HG02678 (cell line): ENCODE measurements around the gene MYOCD.

Source experiments
- ATAC-seq: cut with Tn5 transposase; IDR thresholded peaks from one replicate; pipeline ENCODE4 v1.9.1; 2021; ENCODE audit warnings: mild to moderate bottlenecking, moderate library complexity; ENCODE audit not compliant: unreplicated experiment

The MYOCD gene

DNA sequence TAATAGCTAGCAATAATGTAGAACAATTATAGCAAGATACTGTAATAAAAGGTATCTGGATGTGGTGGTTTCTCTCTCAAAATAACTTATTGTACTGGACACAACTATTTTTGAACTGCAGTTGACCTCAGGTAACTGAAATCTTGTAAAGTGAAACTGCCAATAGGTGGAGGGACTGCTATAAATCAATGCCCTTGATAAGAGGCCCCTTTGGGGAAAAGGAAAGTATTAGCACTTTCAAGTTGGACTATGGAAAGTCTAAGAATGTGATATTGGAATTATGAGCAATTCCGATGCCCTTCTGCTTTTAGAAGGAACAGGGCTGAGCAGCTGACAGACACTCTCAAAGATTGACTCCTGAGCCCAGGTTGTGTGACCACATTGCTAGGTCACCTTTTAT lies 79.1 kb downstream of the MYOCD start:
- ATAC-seq: no peak

DNA sequence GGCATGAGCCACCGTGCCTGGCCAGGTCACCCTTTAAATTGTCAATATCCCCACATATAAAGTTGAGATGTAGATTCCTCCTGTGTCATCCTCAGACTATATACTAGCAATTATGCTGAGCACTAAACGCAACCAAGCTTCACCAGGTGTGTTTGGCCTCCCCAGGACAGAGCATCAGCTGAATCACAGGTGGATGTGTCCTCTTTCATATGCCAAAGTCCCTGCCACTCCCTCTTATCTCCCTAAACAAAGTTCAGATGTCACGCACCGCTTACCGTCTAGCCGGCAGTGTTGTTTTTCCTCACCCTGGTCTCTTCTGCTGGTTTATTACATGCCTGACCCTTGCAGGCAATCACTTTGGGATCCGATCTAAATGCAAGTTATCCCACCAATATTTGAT lies 79.8 kb downstream of the MYOCD start:
- ATAC-seq: no peak

DNA sequence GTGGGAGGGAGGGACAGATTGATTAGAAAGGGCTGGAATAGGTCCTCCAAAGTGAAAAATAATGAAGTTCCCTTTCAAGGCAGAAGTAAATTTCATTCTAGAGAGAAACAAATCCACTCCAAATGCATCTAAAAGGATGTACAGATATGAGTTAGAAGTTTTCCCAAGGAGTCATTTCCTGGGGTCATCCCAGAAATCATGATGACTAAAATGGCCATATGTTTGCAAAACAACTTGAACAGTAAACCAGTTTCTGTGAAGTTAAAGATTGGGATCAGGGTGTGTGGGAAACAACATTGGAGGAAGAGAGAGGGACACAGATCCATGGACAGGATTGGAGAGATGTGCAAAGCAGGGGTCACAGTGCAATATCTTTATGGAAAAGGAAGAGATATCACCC lies 91.1 kb downstream of the MYOCD start:
- no peak for ATAC-seq

DNA sequence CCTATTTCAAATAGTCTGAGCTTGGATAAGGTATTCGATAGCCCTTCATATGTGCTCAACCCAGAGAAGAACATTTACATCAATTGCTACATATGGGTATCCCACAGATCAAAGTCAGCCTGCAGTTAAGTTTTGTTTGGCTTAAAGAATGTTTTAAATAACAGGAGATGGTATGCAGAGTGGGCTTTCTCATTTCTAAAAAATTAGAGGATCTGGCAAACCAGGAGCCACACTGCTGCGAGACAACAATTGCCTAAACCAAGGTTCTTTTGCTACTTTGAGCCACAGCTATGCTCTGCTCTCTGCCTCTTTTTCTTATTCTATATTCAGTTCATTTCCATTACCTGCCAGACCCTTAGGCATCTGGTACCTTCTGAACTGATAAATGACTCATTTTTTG lies 93.4 kb downstream of the MYOCD start:
- no peak for ATAC-seq

DNA sequence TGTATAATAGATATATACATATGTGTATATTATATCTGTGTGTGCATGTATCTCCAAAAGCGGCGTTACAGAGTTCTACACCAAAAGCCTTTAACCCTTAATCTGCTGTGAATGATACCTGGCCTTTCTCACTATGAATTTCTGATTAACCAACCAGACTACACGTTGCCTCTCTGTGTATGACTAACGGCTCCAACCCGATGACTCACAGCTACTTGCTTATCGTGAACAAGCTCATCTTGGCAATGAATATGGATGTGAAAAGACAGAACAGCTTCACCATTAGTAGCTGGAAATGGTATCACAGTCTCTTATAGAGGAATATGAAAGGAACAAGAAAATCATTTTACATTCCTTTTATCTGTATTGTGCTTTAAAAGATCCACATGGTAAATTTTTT lies 99.9 kb downstream of the MYOCD start:
- no peak for ATAC-seq

DNA sequence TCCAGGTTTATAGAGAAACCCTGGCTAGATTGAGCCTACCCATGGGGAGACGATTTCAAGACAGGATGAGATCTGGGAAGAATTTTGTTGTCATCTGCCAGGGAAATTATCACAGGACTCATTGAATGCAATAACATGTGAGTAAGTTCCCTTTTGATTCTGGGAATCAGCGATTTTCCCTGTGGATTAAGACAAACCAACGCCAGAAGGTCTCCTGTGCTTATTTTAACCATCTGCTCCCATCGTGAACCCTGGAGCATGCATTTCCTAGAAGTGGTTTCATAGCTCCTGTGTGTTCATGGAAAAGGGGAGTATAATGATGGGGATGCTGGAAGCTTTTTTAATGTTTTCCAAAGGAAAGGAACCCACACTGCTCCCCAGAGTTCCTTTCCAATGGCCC lies 102.6 kb downstream of the MYOCD start:
- ATAC-seq: no peak

DNA sequence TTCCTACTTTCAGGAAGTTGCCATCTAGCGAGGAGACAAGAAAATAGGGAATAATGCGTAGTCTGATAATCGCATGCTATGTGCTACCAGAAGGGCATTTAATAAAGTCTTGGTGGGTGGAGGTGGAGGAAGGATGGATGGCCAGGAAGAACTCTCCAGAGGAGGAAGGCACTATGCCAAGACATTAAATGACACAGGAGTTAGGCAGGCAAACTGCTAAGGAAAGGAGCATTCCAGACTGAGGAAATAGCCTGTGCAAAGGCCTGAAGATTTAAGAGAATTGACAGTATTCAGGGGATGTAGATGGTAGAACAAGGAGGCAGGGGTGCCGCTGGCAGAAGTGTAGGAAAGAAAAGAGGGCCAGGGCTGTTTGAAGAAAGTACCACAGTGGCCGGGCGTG lies 104.3 kb downstream of the MYOCD start:
- no peak for ATAC-seq

DNA sequence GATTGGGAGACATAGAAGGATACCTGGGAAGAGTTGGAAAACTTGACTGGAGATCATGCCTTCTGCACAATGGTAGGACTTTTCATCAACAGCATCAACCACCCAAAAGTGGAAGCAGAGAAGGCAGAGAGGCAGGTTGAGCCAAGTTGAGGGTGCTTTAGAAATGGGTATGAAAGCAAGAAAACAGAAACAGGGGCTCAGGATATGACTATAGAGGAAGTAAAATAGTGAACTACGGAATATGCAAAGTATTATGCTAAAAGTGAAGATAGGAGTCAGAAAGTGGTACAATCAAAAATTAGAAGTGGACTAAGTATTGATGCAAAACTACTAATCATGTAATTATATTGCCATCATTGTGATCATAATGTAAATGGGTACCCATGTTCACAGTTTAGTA lies 107.5 kb downstream of the MYOCD start:
- ATAC-seq: no peak

DNA sequence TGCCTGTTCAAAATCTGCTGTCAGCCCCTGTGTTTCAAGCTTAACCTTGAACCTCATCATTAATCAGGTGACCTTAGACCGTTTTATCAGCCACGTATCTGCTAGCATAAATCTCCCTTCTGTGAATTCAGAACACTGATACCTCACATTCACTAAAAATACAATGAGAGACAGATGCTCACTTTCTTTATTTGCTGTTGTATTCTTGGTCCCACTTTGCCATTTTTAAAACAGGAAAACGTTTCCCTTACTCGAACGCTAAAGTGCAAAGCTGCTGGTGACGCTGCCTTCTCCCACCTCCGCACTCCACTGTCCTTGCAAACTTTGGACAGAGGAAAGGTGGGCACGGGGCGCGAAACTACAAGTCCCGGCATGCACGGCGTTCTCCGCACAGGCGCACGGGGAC lies 123.4 kb downstream of the MYOCD start:
- peak; percentile 97 for ATAC-seq

DNA sequence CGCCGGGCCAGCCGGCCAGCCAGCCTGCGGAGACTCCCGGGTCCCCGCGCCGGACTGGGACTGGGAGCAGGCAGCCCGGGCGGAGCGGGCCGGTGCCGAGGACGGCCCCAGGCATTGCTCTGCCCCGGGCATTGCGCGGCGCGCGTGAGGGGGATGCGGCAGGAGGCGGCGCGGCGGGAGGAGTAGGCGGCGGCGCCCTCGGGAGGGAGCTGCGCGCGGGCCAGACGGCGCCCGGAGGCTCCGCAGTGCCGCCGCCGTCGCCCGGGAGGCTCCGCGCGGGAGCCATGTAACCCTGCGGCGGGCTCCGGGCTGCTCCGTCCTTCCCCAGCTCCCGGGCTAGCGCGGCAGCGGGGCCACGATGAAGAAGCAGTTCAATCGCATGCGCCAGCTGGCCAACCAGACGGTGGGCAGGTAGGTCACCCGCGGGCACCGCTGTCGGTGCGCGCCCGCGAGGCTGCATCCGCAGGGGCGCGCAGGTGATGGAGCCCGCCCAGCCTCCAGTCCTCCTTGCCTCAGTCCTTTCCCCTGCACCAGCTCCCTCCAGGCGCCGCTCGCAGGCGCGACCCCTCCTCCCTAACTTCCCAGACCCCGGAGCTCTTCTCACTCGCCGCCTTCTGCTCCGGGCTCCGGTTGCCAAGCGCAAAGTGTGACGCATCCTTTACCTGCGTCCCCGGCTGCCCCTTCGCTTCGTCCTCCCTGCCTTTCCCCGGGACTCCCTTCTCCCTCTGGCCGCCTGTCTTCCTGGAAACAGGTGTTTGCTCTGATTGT lies 124.0 kb downstream of the MYOCD start, which contains the start of gene ARHGAP44:
Gene ARHGAP44 (plus strand): TSS at position 18 of the 768 bp plus-strand sequence. CDS start 341 bp downstream, at position 359.
- peak; percentile 76 for ATAC-seq

DNA sequence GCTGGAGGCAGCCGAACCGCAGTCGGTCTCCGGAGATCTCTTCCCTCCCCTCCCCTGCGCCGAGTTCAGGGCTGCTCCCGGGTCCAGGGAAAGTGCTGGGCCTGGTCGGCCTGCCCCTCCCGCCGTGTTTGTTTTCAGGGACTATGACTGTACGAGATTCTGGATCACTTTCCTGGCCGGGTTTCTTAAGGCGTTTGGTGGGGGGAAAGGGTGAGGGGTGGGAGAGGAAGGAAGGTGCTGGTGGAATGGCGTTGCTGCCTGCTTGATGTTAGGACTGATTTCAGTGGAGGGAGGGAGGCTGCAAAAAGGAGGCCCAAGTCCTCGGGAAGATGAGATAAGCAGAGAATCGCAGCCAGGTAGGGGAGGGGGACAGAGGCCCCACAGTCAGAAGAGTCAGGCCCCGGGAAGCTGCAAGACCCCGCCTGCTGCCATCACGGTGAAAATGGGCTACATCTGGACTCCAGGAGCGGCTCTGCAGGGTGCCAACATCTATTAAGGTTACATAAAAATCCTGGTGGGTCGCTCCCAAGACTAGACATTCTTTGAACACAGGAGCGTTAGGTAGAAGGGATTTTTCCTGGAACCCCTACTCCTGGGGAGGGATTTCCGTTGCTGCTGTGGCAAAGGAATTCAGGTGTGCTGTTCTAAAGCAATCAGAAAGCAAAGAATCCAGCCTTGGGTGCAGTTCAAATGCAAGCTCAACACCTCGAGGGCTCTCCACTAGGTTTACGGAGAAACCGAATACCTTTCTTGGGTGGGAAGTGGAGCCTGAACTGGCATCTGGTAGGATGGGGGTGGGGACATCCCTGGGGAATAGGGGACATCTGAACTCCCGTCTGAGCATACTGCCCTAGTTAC lies 124.8 kb downstream of the MYOCD start:
- ATAC-seq: no peak

DNA sequence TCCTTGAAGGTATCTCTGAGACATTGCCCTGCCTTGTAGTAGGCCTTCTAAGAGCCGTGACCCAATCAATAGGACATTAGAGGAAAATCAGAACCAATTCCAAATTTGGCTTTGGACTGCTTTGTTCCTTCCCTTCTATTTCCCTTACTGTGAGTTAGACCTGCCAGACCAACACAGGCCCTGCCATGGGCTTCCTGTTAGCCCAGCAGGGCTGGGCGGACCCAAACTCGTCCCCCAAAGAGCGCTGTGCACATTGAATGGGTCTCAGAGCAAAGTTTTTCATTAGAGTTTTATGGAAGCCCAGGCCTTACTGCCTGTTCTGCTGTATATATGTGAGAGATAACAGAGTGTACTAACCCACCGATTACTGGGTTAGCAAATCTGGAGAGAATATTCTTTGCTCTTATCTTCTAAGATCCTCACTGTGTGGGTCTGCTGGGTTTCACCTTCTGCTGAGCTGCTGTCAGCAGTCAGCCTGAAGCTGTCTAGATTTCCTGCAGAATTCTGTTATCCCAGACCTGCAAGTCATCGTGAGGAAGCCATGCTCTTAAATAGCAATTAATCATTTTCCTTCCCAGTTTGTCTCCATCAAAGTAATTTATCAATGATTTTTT lies 129.3 kb downstream of the MYOCD start:
- no peak for ATAC-seq

DNA sequence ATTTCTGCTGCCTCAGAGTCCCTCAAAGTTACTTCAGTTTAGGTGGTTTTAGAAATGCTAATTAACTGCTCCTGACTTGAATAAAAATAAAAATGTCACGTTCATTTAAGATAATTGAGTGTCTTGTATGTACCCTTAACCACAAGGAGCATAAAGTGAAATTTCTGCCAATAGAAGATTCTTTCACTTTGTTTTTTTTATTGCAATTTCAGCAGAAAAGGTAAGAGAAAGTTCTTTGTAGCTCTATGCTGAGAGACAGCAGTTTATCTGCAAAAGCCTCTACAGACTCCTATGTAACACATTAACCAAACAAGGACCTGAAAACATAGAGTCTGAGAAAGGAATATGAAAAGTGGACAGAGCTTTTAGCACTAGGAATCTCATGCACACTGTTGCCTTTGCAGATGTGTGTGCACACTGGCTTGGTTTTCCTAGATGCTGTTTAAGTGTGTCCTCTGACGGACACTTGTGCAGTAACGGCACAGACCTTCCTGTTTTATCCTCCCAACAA lies 135.2 kb downstream of the MYOCD start:
- ATAC-seq: no peak

DNA sequence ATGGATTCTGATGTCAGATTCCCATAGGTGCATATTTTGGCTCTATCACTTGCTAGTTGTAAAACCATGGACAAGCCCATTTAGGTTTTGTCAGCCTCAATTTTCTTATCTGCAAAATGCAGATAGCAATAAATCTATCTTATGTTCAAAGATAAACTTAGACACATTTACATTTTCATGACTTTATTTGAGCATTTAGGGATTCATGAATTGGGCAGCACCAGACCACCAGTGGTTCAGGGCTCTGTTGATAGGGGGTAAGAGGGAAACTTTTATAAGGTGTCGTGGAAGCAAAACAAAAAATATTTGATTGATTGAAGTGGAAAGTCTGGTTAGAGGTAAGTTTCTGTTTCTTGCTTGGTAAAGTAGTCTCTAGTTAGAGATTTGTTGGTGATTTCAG lies 140.9 kb downstream of the MYOCD start:
- ATAC-seq: no peak

DNA sequence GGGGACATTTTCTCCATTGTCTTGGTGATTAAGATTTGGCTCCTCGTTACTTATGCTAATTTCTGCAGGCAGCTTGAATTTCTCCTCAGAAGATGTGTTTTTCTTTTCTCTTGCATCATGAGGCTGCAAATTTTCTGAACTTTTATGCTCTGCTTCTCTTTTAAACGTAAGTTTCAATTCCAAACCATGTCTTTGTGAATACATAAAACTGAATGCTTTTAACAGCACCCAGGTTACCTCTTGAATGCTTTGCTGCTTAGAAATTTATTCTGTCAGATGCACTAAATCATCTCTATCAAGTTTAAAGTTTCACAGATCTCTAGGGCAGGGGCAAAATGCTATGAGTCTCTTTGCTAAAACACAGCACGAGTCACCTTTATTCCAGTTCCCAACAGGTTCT lies 143.0 kb downstream of the MYOCD start:
- ATAC-seq: no peak

DNA sequence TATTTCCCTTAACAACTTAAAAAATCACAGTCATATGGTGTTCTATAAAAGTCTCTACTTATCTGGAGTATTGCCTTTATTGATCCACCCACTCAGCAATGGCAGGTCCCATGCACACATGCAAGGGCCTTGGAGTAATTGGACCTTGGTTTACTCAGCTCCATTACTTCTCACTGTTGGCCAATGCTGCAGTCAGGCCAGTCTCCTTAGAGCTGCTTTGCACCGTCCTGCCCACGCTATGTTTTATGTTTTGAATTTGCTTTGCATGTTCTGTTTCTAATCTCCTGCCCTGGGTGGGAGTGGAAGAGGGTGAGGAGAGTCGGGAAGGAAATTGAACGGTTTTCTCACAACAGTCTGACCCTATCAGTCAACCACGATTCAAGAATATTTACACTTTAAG lies 147.2 kb downstream of the MYOCD start:
- no peak for ATAC-seq

DNA sequence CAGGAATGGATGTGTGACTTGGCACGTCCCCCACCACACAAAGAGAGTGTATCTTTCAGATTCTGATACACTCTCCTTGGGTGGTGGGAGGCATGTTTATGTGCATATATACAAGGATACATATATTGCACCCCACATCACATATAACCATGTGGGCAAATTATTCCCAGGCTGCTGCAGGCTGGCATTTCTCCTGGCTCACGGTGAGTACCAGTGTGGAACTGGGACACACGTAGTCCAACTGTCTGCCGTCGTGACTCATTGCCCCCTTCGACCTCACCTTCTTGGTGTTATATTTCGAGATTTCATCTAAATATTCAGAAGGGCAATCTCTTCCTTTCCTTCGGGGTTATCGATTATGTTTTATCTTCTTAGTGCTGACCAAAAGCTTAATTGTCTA lies 148.0 kb downstream of the MYOCD start:
- no peak for ATAC-seq

DNA sequence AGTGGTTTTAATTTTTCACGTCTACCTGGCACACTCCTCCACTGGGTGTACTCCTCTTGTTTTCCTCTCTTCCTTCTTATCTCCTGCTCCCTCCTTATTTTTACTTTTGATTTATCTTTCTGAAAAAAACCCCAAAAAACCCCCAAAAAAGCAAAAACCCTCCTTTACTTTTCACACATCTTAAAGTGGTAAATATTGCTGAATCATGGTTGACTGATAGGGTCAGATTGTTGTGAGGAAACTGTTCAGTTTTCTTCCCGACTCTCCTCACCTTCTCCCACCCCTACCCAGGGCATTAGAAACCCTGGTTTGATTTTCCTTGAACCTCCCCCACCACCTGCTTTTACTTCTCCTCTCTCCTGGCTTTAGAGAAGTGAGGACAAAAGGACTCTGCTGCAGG lies 149.0 kb downstream of the MYOCD start:
- no peak for ATAC-seq

DNA sequence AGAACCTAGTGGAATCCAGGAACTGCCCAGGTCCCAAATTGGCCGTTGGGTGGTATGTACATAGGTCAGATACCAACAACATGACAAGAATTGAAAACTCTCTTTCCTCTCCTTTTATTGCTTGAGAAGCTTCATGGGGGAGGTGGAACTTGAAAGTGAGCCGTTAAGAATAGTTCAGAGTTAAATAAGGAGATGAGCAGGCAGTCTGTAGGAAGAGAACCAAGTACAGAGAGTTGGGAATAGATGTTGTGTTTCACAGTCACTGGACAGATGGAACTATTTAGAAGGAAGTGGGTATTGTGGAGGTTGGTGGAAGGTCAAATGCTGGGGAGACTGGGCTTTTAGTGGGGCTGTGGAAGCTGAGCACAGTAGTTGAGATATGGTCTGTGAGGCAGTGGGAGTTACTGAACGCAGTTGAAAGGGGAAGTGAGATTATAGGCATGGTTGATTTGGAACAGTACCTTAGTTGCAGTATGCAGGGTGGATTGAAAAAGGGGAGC lies 150.0 kb downstream of the MYOCD start:
- ATAC-seq: peak; percentile 100
